ENCODE measurements around the gene DLGAP4.
"Not testable (repeated sequence)": the region's sequence is repeated elsewhere in the genome, so short reads cannot be mapped to it uniquely, and the experiment has no call there.

DLGAP4 gene

GRCh38 chr20:36359668-36360406, 53.7 kb downstream of the DLGAP4 start:
- no peak for DNase-seq

DNA sequence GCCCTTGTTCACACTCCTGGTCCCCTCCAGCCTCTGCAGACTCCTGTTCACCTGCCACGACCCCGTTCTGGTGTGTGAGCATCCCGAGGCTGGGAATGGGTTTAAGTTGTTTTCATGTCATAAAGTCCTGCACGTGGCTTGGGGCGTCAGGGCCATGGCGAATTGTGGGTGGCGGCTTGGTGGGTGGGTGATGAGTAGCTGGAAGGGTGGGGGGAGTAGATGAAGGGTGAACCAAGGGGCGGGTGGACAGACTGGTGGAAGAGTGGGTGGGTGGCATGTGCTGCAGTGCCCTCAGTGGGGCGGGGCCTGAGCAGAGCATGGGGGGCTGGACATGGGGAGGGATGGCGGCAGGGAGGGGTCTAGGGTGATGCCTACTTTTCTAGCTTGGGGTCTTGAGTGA, 54.3 kb downstream of the DLGAP4 start:
- no peak for DNase-seq

DNA sequence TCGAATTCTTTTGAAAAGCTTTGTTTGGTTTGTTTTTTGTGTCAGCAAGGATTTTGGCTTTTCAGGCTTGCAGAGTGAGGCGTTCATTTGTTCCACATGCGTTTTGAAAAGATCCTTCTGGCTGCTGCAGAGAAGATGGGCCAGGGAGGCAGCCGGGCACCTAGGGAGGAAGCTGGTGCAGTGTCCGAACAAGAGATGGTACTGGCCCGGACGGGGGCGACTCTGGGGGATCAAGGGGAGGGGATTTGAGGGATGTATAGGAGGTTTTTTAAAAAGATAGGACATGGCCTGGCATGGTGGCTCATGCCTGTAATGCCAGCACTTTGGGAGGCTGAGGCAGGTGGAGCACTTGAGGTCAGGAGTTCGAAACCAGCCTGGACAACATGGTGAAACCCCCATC, 55.3 kb downstream of the DLGAP4 start:
- DNase-seq: no peak

- no peak for DNase-seq
Observed at GRCh38 chr20:36362261-36362660, 56.1 kb downstream of the DLGAP4 start.

GRCh38 chr20:36362978-36363713, 57.0 kb downstream of the DLGAP4 start:
- DNase-seq: no peak

DNA sequence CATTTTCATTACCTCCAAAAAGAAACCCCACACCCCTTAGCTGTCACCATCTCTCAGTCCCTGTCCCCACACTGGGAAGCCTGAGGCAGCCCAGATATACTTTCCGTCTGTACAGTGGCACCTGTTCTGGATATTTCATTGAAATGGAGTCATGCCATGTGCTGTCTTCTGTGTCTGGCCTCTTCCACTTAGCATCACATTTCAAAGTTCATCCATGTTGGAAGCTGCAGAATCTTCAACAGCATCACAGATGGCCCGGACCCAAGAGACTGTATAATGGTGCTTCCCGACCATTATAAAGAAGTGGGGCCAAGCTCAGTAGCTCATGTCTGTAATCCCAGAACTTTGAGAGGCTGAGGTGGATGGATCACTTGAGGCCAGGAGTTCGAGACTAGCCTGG, 58.4 kb downstream of the DLGAP4 start:
- DNase-seq: no peak

DNA sequence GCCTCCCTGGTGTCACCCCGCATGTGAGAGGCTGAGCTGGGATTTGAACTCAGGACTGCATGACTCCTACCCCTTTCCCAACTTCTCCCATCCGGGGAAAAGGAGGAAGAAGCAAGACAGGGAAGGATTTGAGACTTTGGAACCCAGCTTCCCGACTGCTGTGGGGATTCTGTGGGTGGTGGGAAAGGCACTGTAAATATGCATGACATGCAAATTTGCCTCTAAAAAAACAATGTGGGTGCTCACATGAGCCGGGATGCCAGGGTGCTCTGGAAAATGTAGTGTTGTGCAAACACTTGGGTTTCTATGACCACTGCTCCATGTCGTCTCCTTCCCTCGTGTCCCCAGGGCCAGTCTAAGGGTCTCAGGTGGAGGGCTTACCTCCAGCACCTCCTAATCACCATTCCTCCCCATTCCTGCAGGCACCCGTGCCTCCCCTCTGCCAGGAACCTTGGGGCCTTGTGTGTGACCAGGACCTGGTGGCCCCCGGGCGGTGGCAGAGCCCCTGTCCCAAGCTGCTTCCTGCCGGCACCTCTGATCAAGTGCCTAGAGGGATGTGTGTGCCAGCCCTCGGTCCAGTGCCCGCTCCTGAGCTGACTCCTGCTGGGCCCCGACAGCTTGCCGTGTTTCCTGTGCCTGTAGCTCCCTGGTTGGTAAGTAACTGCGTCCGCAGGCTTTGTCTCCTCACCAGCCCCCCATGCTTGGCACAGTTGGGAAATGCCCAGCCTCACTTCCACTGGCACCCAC, 60.7 kb downstream of the DLGAP4 start:
- no peak for DNase-seq

GRCh38 chr20:36367370-36367745, 61.2 kb downstream of the DLGAP4 start:
- DNase-seq: no peak

- DNase-seq: no peak
Observed at GRCh38 chr20:36367907-36368799, 62.0 kb downstream of the DLGAP4 start.

- DNase-seq: no peak
Observed at GRCh38 chr20:36368869-36369268, 62.7 kb downstream of the DLGAP4 start.

GRCh38 chr20:36369739-36370138, 63.6 kb downstream of the DLGAP4 start:
- DNase-seq: no peak

- DNase-seq: no peak
Observed at GRCh38 chr20:36370991-36371790, 65.1 kb downstream of the DLGAP4 start.

GRCh38 chr20:36372666-36373065, 66.5 kb downstream of the DLGAP4 start:
- no peak for DNase-seq

DNA sequence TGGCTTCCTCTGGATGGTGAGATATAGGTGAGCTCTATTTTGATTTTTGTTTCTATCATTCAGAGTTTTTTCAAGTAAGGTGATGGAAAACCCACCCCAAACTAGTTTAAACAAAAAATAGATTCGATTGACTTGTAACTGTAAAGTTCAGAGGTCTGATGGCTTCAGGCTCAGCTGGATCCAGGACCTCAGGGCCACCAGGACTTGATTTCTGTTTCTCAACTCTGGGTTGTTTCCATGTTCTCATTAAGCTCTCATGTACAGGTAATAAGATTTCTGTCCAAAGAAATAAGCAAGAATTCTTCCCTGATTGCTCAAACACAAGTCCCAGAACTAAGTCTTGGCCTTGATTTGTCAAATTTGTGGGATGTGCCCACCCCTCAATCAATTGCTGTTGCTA, 67.0 kb downstream of the DLGAP4 start:
- no peak for DNase-seq

GRCh38 chr20:36374995-36375394, 68.9 kb downstream of the DLGAP4 start:
- DNase-seq: no peak

- DNase-seq: no peak
Observed at GRCh38 chr20:36377348-36378326, 71.5 kb downstream of the DLGAP4 start.

DNA sequence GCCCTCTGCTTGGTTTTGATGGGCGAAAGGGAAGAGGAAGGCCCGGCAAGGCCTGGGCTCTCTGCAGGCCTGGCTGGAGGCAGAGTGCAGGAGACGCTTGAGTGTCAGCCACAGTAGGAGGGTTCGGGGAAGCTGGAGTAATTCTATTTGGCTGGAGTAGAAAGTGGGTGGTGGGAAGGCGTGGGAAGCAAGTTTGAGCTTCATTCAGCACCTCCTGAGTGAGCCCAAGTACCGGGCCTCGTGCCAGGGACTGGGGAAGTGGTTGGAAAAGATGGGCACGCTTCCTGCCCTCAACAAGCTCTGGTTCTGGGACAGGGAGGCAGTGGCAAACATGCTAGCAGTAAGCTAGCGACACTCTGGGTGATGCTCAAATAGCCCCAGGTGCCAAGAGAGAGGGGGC, 72.5 kb downstream of the DLGAP4 start:
- no peak for DNase-seq

- DNase-seq: not testable (repeated sequence)
Observed at GRCh38 chr20:36379914-36380313, 73.8 kb downstream of the DLGAP4 start.

- peak; percentile 5 for DNase-seq
Observed at GRCh38 chr20:36384022-36384619, 78.0 kb downstream of the DLGAP4 start.

GRCh38 chr20:36385503-36385902, 79.4 kb downstream of the DLGAP4 start:
- DNase-seq: no peak
